ENCODE results near the gene MYD88. TPM values are rescaled to one million over a fixed set of nuclear protein-coding genes. Genes with fewer than 3 reads are reported as not detected.
A peak's percentile ranks its signal among the peaks of the same experiment; 100 is the strongest.

Gene MYD88
- polyA plus RNA-seq, 3 donors, result 286 to 427 (median 398) TPM

DNA sequence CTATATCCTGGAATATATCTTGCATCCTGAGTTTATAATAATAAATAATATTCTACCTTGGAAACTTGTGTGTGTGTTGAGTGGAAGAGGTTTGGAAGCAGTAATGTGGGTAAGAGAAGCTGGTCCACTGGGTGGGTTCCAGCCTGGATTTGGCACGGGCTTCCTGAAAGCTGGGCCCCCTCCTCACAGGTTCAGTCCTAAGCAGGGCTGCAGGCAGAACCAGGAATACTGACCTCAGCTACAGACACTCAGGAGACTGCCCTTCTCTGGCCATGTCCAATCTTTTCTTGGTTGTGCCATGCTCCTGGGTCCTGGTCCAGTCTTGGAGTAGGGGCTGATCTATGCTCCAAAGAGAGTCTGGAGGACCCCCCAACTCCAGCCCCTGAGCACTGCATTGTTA lies 4.5 kb downstream of the MYD88 start:
- Histone ChIP-seq H3K9me3 (replicated peaks in 1 of 2; ENCODE audit: control insufficient read depth in 1 of 2, insufficient read depth in 1 of 2, low read length in 2 of 2) (no peaks in the 10 kb centered on the region), H3K4me2 (replicated peaks; ENCODE audit: extremely low read depth, low read length, poor library complexity, severe bottlenecking) (no peak overlapping the region), H3K4me3 (replicated peaks in 1 of 3; ENCODE audit: low read depth in 2 of 3, low read length in 3 of 3) (no peak overlapping the region), H3K4me1 (ENCODE audit: control insufficient read depth in 1 of 2, insufficient read depth in 2 of 2, low read length in 2 of 2) (peaks cover 61 to 82% of the 10 kb centered on the region in 2 donors), H3K36me3 (replicated peaks in 1 of 2; ENCODE audit: control insufficient read depth in 1 of 2, insufficient read depth in 2 of 2, low read length in 2 of 2) (peaks cover 21 to 31% of the 10 kb centered on the region in 2 donors), H3K27me3 (ENCODE audit: control insufficient read depth in 2 of 2, insufficient read depth in 2 of 2, low read length in 2 of 2) (no peaks in the 10 kb centered on the region), H4K20me1 (ENCODE audit: insufficient read depth, low read length) (peaks cover 32% of the 10 kb centered on the region), H3K27ac (ENCODE audit: low read depth in 1 of 2, low read length in 2 of 2) (peak overlapping the region in 1 of 2 donors; percentile 46), H3K9ac (ENCODE audit: insufficient read depth, low read length, poor library complexity, severe bottlenecking) (no peak overlapping the region), H2AFZ (ENCODE audit: insufficient read depth, low read depth, low read length, poor library complexity, severe bottlenecking) (no peak overlapping the region), H3K79me2 (ENCODE audit: insufficient read depth, low read length) (peaks cover 36% of the 10 kb centered on the region)
- Mint-ChIP-seq H3K9me3 (peaks cover 0 to 12% (median 2%) of the 10 kb centered on the region in 7 donors), H3K27me3 (ENCODE audit: low read depth in 3 of 3) (peaks cover 0 to 4% (median 0%) of the 10 kb centered on the region in 3 donors), H3K4me1 (peaks cover 69% of the 10 kb centered on the region), H3K36me3 (peaks cover 28 to 39% of the 10 kb centered on the region in 2 donors), H3K4me3 (no peak overlapping the region), H3K27ac (peak overlapping the region in 4 of 7 donors; percentile 30 to 77 (median 68))
- TF ChIP-seq, protein P1, sequence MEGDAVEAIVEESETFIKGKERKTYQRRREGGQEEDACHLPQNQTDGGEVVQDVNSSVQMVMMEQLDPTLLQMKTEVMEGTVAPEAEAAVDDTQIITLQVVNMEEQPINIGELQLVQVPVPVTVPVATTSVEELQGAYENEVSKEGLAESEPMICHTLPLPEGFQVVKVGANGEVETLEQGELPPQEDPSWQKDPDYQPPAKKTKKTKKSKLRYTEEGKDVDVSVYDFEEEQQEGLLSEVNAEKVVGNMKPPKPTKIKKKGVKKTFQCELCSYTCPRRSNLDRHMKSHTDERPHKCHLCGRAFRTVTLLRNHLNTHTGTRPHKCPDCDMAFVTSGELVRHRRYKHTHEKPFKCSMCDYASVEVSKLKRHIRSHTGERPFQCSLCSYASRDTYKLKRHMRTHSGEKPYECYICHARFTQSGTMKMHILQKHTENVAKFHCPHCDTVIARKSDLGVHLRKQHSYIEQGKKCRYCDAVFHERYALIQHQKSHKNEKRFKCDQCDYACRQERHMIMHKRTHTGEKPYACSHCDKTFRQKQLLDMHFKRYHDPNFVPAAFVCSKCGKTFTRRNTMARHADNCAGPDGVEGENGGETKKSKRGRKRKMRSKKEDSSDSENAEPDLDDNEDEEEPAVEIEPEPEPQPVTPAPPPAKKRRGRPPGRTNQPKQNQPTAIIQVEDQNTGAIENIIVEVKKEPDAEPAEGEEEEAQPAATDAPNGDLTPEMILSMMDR (IDR thresholded peaks at IDR 0.05), result no peak
- intact Hi-C loops (cut with micrococcal nuclease), result loop anchor here in 1 of 2 donors (10.0 kb wide), 1 partner anchor 58 kb away; no protein-coding TSS in a partner anchor
- 80% methylated on average over 1 of the region's 1 CpG for WGBS (ENCODE audit: insufficient coverage)
- DNase-seq, result no peak

DNA sequence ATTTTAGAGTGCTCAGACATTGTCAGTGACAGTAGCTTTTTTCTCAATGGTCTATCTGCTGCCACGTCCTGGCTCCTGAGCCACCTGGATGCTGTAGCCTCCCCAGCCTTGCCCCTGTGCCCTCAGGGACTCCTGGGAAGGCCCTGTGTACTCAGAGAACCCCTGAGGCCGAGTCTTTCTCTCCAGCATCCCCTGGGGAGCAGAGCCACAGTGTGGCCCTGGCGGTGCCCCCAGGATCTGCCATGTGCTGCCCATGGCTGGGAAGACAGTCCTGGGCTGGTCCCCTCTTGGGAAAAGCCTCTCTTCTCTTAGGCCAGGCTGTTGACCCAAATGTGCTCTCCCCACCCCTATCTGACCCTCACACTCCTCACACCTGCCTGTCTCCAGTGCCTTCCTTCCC lies 5.0 kb downstream of the MYD88 start:
- Mint-ChIP-seq H3K4me3 (no peak overlapping the region), H3K36me3 (peaks cover 28 to 39% of the 10 kb centered on the region in 2 donors), H3K9me3 (peaks cover 0 to 11% (median 4%) of the 10 kb centered on the region in 7 donors), H3K4me1 (peaks cover 68% of the 10 kb centered on the region), H3K27me3 (ENCODE audit: low read depth in 3 of 3) (peaks cover 0 to 4% (median 0%) of the 10 kb centered on the region in 3 donors), H3K27ac (peak overlapping the region in 6 of 7 donors; percentile 15 to 77 (median 64))
- peaks cover 31% of the 10 kb centered on the region for H3K79me2 ChIP-seq (ENCODE audit: insufficient read depth, low read length)
- peaks cover 61 to 81% of the 10 kb centered on the region in 2 donors for H3K4me1 ChIP-seq (ENCODE audit: control insufficient read depth in 1 of 2, insufficient read depth in 2 of 2, low read length in 2 of 2)
- no peak overlapping the region for H3K9ac ChIP-seq (ENCODE audit: insufficient read depth, low read length, poor library complexity, severe bottlenecking)
- H3K27ac ChIP-seq (ENCODE audit: low read depth in 1 of 2, low read length in 2 of 2), result peak overlapping the region in 1 of 2 donors; percentile 46
- intact Hi-C loops (cut with micrococcal nuclease), result loop anchor here in 1 of 2 donors (10.0 kb wide), 1 partner anchor 59 kb away; no protein-coding TSS in a partner anchor
- H3K9me3 ChIP-seq (replicated peaks in 1 of 2; ENCODE audit: control insufficient read depth in 1 of 2, insufficient read depth in 1 of 2, low read length in 2 of 2), result no peaks in the 10 kb centered on the region
- peak overlapping the region in 1 of 3 experiments; percentile 2 for H3K4me3 ChIP-seq (replicated peaks in 1 of 3; ENCODE audit: low read depth in 2 of 3, low read length in 3 of 3)
- H3K4me2 ChIP-seq (replicated peaks; ENCODE audit: extremely low read depth, low read length, poor library complexity, severe bottlenecking), result no peak overlapping the region
- TF ChIP-seq, protein P1 (IDR thresholded peaks at IDR 0.05), result no peak
- no peaks in the 10 kb centered on the region for H3K27me3 ChIP-seq (ENCODE audit: control insufficient read depth in 2 of 2, insufficient read depth in 2 of 2, low read length in 2 of 2)
- peaks cover 32% of the 10 kb centered on the region for H4K20me1 ChIP-seq (ENCODE audit: insufficient read depth, low read length)
- no peak for DNase-seq
- peaks cover 21 to 31% of the 10 kb centered on the region in 2 donors for H3K36me3 ChIP-seq (replicated peaks in 1 of 2; ENCODE audit: control insufficient read depth in 1 of 2, insufficient read depth in 2 of 2, low read length in 2 of 2)
- H2AFZ ChIP-seq (ENCODE audit: insufficient read depth, low read depth, low read length, poor library complexity, severe bottlenecking), result no peak overlapping the region
- WGBS (ENCODE audit: insufficient coverage), result 96% methylated on average over 3 of the region's 3 CpGs

Data from CD14-positive monocyte (primary cell).